NCI-H748 treated with DMSO at 0.1 percent for 48 hours (cell line): ENCODE measurements around the gene LIPA.
"Not testable (repeated sequence)": the region's sequence is repeated elsewhere in the genome, so short reads cannot be mapped to it uniquely, and the experiment has no call there.

Experiments used
- DNase-seq: peaks from one replicate; lab custom pipeline; 2025; lab: John Stamatoyannopoulos, UW

The LIPA gene

DNA sequence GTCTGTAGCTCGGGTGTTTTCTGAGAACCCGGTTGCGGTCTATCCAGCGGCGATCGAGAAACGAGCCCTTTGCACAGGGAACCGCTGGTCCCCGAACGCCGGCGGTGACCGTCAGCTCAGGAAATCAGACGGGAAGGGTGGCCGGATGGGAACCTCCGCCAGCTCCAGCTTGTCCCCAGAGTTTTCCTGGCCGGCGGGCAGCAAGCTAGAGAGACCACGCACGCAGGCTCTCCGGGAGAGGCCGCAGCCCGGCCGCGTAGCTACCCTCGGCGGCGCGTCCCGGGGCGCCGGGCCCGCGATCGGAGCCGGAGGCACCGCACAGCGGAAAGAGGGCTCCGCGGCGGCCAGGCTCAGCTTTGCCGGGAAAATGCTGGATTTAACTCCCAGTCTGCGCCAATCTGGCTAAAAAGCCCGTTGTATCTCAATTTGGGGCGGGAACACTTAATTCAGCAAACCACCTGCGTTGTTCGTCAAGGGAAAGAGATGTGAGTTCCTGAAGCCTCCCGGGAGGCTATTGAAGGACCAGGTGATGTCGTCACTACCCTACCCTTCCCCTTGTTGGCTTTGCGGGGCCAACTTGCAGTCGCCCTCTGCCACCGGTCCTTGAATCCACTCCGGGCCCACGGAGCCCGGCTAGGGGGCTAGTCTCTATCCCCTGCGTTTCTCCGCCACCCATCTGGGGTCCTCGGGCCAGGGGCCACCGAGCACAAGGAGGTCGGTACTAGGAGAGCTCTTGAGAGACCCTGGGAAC is 43.6 kb downstream of the LIPA start:
- DNase-seq, result no peak

DNA sequence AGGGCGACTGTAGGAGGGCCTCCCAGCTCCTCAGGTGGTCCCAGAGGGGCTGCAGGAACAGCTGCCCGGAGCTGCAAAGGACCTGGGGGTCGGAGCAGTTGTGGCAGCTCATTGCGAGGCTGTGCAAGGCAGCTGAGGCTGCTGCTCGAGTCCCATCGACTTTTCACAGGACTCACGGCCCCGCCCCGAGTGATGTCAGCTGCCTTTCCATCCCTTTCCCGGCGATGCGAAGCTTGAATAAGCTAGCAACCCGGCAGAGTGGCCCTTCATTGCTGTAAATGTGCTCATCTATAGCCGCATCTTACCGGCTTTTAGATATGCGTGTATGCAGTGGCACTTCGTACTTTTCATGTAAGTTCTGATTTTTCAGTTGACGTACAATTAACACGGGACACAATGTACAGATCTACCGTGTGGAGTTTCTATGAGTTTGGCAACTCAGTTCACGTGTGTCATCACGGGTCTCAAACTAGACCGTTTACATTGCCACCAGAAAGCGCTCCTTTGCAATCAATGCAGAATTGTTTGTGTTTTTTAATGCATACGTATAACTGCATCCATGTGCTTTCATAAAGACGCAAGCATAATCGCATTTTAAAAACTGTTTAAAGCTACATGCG is 44.3 kb downstream of the LIPA start, which contains the start of gene CH25H:
TSS of gene CH25H (minus strand) at position 137 of the 620 bp plus-strand sequence. CDS start at position 112, 25 bp downstream.
- DNase-seq, result peak; percentile 59

DNA sequence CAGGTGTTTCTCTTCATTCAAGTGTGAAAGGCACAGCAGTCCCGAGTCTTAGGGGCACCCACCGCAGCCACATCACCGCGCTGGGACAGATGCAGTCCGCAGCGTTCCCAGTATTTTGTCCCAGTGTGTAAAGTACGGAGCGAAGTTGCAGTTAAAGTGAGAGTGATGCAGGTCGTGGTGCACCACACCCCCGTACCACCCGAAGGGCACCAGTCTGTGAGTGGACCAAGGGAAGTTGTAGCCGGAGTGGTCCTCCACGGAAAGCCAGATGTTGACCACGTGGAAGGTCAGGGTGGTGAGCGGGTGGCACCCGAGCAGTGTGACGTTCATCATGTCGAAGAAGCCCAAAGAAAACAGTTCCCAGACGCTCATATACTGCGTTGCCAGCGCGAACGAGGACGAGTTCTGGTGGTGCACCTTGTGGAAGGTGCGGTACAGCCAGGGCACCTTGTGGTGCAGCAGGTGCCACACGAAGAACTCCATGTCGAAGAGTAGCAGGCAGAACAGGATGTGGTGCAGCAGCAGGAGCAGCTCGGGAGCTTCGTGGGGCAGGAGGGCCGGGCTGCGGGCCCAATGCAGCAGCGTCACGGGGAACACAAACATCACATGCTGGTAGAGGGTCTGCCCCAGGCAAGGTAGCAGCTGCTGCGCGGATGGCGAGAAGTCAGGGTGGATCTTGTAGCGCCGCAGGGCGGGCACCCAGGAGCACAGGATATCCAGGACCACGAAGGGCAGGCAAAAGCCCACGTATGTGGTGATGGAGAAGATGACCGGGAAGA is 45.0 kb downstream of the LIPA start:
- peak; percentile 25 for DNase-seq

DNA sequence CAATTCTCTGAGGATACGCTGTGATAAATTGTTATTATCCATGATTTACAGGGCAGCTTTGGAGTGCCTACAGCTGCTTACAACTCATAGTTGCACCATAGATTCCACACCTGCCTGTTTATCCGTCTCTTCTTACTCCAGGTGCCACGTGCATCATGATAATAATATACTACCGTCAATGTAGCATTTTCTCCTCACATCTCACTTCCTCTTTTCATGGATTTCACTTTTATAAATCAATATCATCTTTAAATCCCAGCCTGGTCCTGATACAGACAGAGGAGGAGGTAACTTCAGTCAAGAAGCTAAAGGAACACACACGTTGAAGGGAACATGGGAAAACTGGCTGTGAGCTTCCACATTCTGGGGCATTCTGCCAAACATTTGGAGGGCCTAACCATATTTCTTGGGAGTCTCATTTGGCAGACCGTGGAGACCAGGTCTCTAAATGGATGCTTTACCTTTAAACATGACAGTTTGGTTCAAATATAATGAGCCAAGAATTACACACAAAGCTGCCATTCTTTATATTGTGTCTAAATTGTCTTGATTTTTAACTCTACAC is 46.9 kb downstream of the LIPA start:
- DNase-seq, result no peak

DNA sequence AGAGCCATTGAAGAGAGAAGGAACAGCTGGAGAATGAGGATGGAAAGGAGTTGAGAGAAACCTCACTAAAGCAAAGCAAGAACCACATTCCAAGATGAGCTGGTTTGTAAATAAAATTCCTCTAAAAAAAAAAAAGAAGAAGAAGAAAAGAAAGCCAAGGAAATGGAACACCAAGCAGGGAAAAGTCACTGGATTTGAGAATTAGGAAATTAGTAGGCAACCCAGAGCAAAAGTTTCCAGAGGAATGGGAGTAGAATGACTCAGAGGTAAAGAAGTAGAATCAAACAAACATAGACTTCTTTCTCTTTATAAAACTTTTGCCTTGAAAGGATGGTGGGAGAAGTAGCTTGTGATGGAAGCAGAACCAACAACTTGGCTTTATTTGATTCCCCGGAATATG is 48.3 kb downstream of the LIPA start:
- DNase-seq, result no peak

DNA sequence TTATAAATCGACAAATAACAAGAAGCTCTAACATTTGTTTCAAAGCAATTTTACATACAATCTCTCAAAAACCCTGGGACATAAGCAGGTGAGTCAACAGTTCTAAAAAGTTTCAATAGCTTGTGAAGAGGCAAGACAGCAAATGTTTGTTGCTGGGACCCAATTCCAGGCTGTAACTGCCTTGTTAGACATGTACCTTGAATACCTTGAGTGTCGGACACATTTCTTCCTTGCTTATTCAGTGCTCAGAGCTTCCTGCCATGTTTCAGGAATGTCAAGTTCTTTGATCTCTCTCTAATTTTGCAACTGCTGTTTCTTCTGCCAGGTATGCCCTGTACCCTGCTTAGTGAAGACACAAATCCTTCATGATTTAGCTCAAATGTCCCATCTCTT is 49.5 kb downstream of the LIPA start:
- no peak for DNase-seq

DNA sequence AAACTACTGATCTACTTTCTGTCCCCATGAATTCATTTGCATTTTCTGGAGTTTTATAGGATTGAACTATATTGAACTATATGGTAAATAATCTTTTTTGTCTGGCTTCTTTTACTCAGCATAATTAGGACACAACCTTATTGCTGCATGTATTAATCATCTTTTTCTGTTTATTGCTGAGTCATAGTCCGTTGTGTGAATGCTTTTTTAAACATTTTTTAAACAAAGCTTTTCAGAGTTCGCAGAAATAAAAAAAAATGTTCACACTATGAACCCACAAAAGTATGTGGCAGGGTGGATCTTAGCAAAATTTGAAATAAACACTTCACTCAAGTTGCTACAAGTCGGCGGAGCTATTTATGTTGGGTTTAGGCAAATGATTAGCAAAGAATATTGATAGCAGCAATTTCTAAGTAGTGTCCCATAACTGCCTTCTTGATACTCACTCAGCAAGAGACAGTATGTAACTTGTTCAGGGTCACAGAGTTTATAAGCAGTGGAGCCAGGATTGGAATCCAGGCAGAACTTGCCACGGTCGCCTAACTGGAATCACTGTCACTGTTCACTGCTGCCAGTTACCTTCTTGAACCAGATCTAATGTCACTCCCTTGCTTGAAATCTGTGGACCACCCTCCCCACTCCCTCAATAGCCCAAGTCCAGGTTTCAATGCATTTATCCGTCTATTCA is 50.1 kb downstream of the LIPA start:
- DNase-seq, result no peak

DNA sequence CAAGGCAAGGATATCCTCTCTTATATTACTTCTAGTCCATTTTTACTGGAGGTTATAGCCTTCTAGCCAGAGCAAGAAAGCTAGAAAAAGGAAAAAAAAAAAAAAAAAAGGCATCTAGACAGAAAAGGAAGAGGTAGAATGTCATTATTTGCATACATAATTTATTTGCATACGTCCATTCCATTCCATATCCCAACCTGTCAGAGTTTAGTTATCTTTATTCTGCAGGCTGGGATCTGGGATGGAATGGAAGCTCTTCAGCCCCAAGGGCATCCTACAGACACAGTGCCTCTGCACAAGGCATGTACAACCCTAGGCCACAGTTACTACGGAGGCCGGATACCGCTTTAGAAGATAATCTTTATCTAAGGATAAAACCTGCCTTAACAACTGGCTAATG is 54.1 kb downstream of the LIPA start:
- no peak for DNase-seq

DNA sequence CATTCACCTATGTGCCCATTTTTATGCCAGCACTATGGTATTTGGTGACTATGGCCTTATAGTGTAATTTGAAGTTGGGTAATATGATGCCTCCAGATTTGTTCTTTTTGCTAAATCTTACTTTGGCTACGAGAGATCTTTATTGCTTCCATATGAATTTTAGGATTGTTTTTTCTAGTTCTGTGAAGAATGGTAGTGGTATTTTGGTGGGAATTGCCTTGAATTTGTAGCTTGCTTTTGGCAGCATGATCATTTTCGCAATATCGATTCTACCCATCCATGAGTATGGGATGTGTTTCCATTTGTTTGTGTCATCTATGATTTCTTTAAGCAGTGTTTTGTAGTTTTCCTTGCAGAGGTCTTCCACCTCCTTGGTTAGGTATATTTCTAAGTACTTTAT is 60.3 kb downstream of the LIPA start:
- DNase-seq, result not testable (repeated sequence)

DNA sequence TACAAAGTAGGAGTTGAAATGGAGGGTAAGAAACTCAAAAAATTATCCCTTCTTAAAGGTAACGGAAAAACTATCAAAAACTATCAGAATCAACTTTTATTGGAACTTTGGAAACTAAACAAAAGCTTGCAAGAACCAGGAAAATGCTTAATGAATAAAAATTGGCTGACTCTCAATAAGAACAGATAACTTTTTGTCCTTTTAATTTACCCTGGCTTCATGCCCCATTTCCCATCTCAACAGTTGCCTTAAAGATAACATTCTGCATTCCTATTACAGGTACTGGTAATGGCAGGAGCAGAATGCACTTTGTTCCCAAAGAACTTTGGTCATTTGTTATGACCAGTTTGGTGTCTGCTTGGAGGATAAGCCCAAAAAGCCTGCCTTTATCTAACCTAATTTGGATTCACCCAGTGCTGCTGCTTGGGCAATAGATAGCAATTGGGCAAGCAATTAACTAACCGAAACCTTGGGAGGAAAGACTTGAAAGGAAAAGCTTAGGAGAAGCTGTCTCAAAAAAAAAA is 62.3 kb downstream of the LIPA start:
- no peak for DNase-seq

DNA sequence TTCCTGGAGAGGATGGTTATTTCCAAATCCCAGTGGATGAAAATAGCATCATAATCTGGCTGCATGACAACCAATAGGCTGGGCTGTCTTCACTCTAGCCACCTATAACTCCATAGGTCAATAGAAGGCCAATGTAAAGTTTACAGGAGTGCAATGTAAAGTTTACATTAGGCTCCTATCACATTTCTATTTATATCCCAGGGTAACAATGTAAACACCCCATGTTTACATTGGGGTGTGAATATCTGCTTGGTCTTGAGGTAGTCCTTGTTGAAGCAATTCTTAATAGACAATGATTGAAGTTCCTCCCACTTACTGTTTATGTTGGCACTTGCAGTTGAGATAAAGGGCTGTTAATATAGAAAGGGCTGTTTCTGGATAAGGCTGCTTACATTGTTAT is 65.9 kb downstream of the LIPA start:
- DNase-seq, result peak; percentile 4

DNA sequence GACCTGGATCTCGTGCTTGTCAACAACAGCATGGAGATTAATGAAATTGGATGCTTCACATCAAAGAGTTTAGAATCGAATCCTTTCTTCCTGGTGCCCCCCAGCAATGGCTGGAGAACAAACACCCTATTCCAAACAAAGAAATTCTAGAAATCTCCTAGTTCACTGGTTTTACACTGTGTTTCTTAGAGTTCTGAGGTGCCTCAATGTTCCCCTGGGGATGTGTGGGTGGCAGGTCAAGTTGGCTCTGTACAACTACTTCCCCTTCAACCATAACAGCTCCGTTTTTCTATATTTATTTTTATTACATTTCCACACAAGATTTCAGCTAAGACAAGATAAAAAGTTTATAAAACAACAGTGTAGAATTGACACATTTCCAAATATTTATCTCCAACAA is 66.9 kb downstream of the LIPA start:
- DNase-seq, result no peak

DNA sequence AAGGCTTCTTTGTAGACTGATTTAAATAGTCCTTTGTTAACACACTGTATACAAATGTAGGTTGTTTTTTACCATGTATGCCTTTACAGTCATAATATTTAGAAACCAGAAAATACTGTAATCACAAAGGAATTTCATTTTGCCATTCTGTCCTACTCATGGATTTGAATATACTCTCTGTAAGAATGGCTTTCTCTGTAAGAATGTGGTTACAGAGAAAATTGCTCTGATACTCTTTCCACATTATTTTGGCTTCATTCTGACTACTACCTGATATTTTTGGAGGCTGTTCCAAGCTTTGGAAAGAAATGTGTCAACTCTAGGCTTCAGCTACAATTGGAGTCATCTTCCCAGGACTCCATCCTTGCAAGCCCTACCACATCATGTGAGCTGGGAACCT is 68.0 kb downstream of the LIPA start:
- DNase-seq, result no peak

DNA sequence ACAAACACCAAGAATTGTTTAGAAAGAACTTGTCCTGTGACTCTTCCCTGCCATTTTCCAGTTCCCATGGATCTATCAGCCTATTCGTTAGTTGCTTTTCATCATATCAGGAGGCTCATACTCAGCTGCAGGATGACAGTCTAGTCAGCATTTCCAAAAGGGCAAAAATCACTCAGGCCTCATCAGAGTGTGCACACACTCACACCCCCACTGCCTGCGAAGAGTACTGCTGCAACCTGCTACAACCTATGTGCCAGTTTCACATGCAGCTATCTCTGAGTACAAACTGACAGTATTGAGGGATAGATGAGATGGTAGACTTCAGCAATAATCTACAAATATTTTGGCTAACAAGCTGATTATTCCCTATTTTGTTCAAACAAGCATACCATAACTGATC is 68.7 kb downstream of the LIPA start:
- no peak for DNase-seq

DNA sequence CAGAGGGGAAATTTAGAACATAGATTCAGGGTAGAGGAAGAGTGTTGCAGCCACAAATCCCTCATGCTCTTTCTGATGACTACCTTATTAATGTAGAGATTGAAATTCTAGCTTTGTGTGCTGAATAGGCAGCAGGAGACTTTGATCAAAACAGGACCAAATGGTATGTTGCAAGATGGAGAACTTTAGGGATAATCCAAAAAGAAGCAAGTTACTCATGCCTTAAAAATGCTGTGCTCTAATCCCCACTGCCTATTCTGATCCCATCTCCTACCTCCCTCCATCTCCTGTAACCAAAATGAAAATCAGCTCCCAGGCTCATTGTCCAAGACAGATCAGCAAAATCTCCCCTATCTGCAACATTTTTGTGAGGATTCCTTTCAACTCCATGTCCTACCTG is 75.8 kb downstream of the LIPA start:
- DNase-seq, result no peak

DNA sequence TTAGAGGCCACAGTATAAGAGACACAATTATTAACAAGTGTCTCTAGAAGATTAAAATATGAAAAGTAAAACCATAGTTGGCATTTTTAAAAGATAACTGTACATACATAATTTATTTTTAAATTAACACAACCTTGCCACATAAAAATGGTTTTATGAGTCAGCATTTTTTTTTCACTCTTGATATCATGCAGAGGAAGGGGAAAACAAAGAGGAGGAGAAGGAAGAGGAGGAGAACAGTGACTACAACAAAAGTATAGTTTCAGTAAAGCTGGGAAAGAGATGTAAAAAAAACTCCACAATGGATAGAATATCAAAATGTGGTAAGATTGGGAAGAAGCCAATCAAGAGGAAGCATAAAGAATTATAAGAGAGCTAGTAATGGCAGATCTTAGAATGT is 78.5 kb downstream of the LIPA start:
- DNase-seq, result no peak

DNA sequence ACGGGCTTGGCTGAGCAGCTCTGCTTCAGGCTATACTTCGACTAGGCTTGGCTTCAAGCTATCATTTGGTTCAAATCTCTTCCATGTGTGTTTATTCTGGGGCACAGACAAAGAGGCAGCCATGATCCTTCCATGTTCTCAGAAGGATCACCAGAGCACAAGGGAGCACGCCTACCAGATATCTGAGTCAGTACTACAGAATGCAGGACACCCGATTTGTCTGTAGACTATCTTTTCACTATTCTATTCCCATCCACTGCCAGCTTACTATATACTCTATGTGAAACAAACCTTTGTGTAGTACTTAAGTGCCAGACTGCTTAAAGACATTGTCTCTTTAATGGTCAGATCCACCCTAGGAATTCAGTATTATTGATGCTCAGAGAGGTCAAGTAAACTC is 79.6 kb downstream of the LIPA start:
- DNase-seq, result no peak

DNA sequence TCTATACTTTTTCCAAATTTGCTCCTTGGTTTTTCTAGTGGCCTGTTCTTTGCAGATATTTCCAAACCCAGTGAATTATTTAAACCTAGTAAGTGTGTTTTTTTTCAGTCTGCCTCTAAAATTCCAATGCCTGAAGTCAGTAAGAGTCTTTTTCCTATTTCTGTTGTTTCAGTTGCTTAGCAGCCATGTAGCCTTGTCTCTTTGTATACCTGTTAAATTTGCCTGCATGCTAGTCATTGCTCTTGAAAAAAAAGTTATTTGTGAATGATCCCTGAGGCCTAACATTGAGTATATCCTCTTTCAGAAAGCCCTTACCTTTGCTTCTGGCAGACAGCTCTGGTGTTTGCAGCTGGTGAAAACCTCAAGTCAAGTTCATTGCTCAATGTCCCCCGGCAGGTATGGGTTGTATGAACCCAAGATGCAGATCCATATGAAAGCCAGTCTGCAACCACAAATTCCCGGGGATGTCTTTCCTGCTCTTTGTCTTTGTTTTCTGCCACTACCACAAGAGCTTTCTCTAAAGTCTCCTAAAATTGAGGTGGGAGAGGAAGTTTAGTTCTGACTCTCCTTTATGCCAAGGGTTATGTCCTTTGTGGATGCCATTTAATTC is 80.2 kb downstream of the LIPA start:
- DNase-seq, result no peak

DNA sequence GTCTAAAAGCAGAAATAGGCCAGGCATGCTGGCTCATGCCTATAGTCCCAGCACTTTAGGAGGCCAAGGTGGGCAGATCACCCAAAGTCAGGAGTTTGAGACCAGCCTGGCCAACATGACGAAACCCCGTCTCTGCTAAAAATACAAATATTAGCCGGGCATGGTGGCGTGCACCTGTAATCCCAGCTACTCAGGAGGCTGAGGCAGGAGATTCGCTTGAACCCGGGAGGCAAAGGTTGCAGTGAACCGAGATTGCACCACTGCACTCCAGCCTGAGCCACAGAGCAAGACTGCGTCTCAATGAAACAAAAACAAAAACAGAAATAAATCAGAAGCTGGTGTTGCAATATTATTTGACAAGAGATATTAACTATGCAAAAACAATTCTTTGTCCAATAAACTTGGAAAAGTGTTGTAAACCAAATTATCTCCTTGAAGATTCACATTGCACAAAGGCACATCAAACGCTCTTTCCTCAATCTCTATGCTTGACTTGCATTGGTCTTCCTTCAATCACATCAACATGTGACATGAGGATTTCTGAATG is 83.1 kb downstream of the LIPA start:
- not testable (repeated sequence) for DNase-seq

DNA sequence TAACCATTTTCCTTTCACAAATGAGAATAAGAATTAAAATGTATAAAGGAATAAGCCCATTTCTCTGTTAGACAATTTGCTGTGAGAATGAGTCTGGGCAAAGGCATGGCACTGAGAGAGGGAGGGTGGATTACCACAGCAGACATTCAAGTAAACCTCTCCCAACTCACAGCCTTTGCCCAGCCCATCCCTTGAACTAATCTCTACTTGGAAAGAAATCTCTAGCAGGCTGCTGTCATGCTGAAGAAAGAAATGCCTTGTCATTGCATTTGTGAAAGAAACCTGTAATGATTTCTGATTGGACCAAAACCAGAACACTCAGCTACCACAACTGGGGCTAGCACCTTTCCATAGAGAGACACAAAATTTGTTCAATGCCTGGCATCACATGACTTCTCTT is 83.7 kb downstream of the LIPA start:
- no peak for DNase-seq

DNA sequence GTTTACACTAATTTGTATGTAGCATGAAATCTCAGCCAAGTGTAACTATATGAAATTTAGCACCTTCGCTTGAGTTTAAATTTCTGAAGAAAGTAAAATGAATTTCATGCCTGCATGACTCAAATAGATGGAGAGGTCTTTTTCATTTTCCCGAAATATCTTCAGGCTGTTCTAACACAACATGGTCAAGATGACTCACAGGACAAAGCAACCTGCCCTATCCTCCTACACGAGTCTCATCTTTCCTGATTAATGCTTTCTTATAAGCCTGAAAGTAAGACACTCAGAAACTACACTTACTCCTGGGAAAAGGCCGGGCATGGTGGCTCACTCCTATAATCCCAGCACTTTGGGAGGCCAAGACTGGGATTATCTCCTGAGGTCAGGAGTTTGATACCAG is 85.7 kb downstream of the LIPA start:
- DNase-seq, result no peak
